HCT116 (cell line): Measurements from ENCODE around the gene RASGEF1C. TPM values are rescaled to one million over a fixed set of nuclear protein-coding genes. Genes with fewer than 3 reads are reported as not detected.

Experiments used
- ATAC-seq: fragments of 200-7000 bp; cut with Tn5 transposase; 2 replicates; pipeline ENCODE4 v1.9.1; 2020; ENCODE audit warnings: mild to moderate bottlenecking, moderate library complexity
- BruUV-seq: library from RNA; stranded (reverse); fragments of 400-500 nt; replicated peaks from 2 replicates; lab custom pipeline; 2021; lab: Mats Ljungman, UMichigan
- CTCF ChIA-PET: fragments of 300-600 bp; sonication (Branson Sonifier 250); formaldehyde crosslinking; loops from one replicate; lab custom pipeline; 2021; ENCODE audit warnings: antibody characterized with exemption; lab: Charles Lee
- POLR2A ChIA-PET: fragments of 300-600, 350-600 bp; sonication (Branson Sonifier 250); formaldehyde crosslinking; loops from one replicate; lab custom pipeline; 2021; ENCODE audit warnings: antibody characterized with exemption; lab: Charles Lee
- RAD21 ChIA-PET, 2 experiments: fragments of 300-600 bp; sonication (Branson Sonifier 250); formaldehyde crosslinking; loops; one replicate each; lab custom pipeline; 2023; ENCODE audit warnings: low total read pairs in 2 of 2; ENCODE audit not compliant: uncharacterized antibody in 2 of 2, unreplicated experiment in 2 of 2, low non-redundant PET in 1 of 2; lab: Charles Lee
- DNase-seq: peaks from one replicate; pipeline ENCODE4 v3.0.0-alpha.2; 2010; ENCODE audit warnings: low read depth, low spot score
- H2AFZ ChIP-seq: fragments of 200-600 bp; shearing (Covaris generic), sonication (generic); 2 replicates; pipeline ENCODE4 v1.6.1; 2017; ENCODE audit warnings: low read depth, mixed run types, mixed read lengths, antibody characterized with exemption, low read length; ENCODE audit not compliant: poor library complexity, severe bottlenecking
- H3K27ac ChIP-seq: 2 replicates; pipeline ENCODE4 v1.5.1; 2012; ENCODE audit warnings: low read depth, low read length
- H3K27me3 ChIP-seq: fragments of 200-600 bp; sonication (generic); 2 replicates; pipeline ENCODE4 v1.6.1; 2016; ENCODE audit warnings: mixed run types, low read length, mixed read lengths; ENCODE audit not compliant: insufficient read depth
- H3K36me3 ChIP-seq, 2 experiments: fragments of 200-500 bp in 1 of 2; fragments of 200-600 bp in 1 of 2; sonication (Bioruptor generic) in 1 of 2; sonication (generic) in 1 of 2; 2 replicates each; pipeline versions ENCODE4 v1.5.1 to v1.6.1; 2014 to 2016; ENCODE audit warnings: low read length in 2 of 2, inconsistent platforms in 1 of 2, mixed read lengths in 1 of 2, mixed run types in 1 of 2; ENCODE audit not compliant: insufficient read depth in 2 of 2, control insufficient read depth in 1 of 2
- H3K4me1 ChIP-seq, 2 experiments: fragments of 200-600 bp in 1 of 2; sonication (generic) in 1 of 2; 2 replicates each; pipeline versions ENCODE4 v1.5.1 to v1.6.1; 2012 to 2017; ENCODE audit warnings: low read length in 2 of 2, inconsistent platforms in 1 of 2, mild to moderate bottlenecking in 1 of 2, mixed read lengths in 1 of 2, mixed run types in 1 of 2, moderate library complexity in 1 of 2; ENCODE audit not compliant: insufficient read depth in 2 of 2, control insufficient read depth in 1 of 2
- H3K4me2 ChIP-seq: fragments of 200-600 bp; sonication (generic); 2 replicates; pipeline ENCODE4 v1.6.1; 2017; ENCODE audit warnings: mixed run types, low read length, mixed read lengths
- H3K4me3 ChIP-seq, 2 experiments: fragments of 200-600 bp in 1 of 2; sonication (generic) in 1 of 2; replicated peaks in 1 of 2; 2 replicates each; pipeline ENCODE4 v1.5.1; 2011 to 2016; ENCODE audit warnings: low read length in 2 of 2, control low read depth in 1 of 2, low read depth in 1 of 2, mild to moderate bottlenecking in 1 of 2, mixed read lengths in 1 of 2, mixed run types in 1 of 2
- H3K79me2 ChIP-seq: fragments of 200-600 bp; sonication (generic); 2 replicates; pipeline ENCODE4 v1.6.1; 2017; ENCODE audit warnings: mild to moderate bottlenecking, mixed run types, low read length, moderate library complexity, mixed read lengths; ENCODE audit not compliant: insufficient read depth
- H3K9ac ChIP-seq: fragments of 200-600 bp; sonication (generic); 2 replicates; pipeline ENCODE4 v1.6.1; 2016; ENCODE audit warnings: low read length, mixed read lengths
- H3K9me2 ChIP-seq: fragments of 200-600 bp; sonication (generic), shearing (Covaris generic); 2 replicates; pipeline ENCODE4 v1.6.1; 2017; ENCODE audit warnings: mixed run types, mild to moderate bottlenecking, moderate library complexity; ENCODE audit not compliant: insufficient read depth
- H3K9me3 ChIP-seq, 2 experiments: fragments of 200-500 bp in 1 of 2; fragments of 200-600 bp in 1 of 2; sonication (Bioruptor generic) in 1 of 2; sonication (generic) in 1 of 2; 2 replicates each; pipeline ENCODE4 v1.6.1; 2014 to 2017; ENCODE audit warnings: low read length in 2 of 2, mixed read lengths in 2 of 2, inconsistent platforms in 1 of 2, low read depth in 1 of 2, mild to moderate bottlenecking in 1 of 2, mixed run types in 1 of 2, moderate library complexity in 1 of 2; ENCODE audit not compliant: control insufficient read depth in 1 of 2, insufficient read depth in 1 of 2
- H4K20me1 ChIP-seq: fragments of 200-600 bp; sonication (generic), shearing (Covaris generic); 2 replicates; pipeline ENCODE4 v1.6.1; 2017; ENCODE audit warnings: mixed run types, mild to moderate bottlenecking, moderate library complexity; ENCODE audit not compliant: insufficient read depth
- CBX3 ChIP-seq: IDR thresholded peaks from 2 replicates; pipeline ENCODE4 v1.6.1; 2012; ENCODE audit warnings: low read depth
- CTCF ChIP-seq, 3 experiments: fragments of 200-600 bp in 1 of 3; sonication (generic) in 1 of 3; IDR thresholded peaks in 2 of 3; conservative IDR thresholded peaks in 1 of 3; 2 replicates each; pipeline ENCODE4 v1.5.1; 2012 to 2017; ENCODE audit warnings: low read depth in 2 of 3, low read length in 2 of 3, antibody characterized with exemption in 1 of 3, borderline replicate concordance in 1 of 3, control low read depth in 1 of 3, mild to moderate bottlenecking in 1 of 3, mixed read lengths in 1 of 3, mixed run types in 1 of 3, moderate library complexity in 1 of 3; ENCODE audit not compliant: insufficient read depth in 1 of 3
- EZH2phosphoT487 ChIP-seq: fragments of 200-600 bp; IDR thresholded peaks from 2 replicates; pipeline ENCODE4 v1.6.1; 2018; ENCODE audit warnings: antibody characterized with exemption, borderline replicate concordance
- JUND ChIP-seq: IDR thresholded peaks from 2 replicates; pipeline ENCODE4 v1.6.1; 2012
- POLR2A ChIP-seq: IDR thresholded peaks from 2 replicates; pipeline ENCODE4 v1.7.0; 2011; ENCODE audit warnings: borderline replicate concordance; ENCODE audit not compliant: insufficient read depth, insufficient read length; ENCODE audit errors: extremely low read depth
- POLR2AphosphoS5 ChIP-seq: IDR thresholded peaks from 2 replicates; pipeline ENCODE4 v1.6.1; 2011; ENCODE audit warnings: mild to moderate bottlenecking, low read depth, low read length, moderate library complexity
- SP1 ChIP-seq: IDR thresholded peaks from 2 replicates; pipeline ENCODE4 v1.6.1; 2012; ENCODE audit warnings: low read depth
- TCF7L2 ChIP-seq: IDR thresholded peaks from 2 replicates; pipeline ENCODE4 v1.7.0; 2011; ENCODE audit warnings: borderline replicate concordance, inconsistent platforms; ENCODE audit not compliant: insufficient read depth, insufficient read length; ENCODE audit errors: extremely low read depth
- YY1 ChIP-seq: IDR thresholded peaks from 2 replicates; pipeline ENCODE4 v1.6.1; 2011; ENCODE audit warnings: low read length, low read depth, moderate library complexity, mild to moderate bottlenecking; ENCODE audit not compliant: insufficient replicate concordance; ENCODE audit errors: extremely low read depth
- ZBTB33 ChIP-seq: IDR thresholded peaks from 2 replicates; pipeline ENCODE4 v1.6.1; 2011; ENCODE audit warnings: mild to moderate bottlenecking, low read length, moderate library complexity; ENCODE audit not compliant: insufficient replicate concordance; ENCODE audit errors: extremely low read depth
- ZFX ChIP-seq: fragments of 450-650 bp; IDR thresholded peaks from 2 replicates; pipeline ENCODE4 v1.6.1; 2017
- ZNF274 ChIP-seq: fragments of 200-500 bp; sonication (Bioruptor generic); IDR thresholded peaks from 2 replicates; pipeline ENCODE4 v1.6.1; 2014; ENCODE audit warnings: mild to moderate bottlenecking, low read depth, low read length, inconsistent platforms
- intact Hi-C: fragments of 100-400 bp; cut with micrococcal nuclease; formaldehyde crosslinking; loops from 2 replicates; pipeline ENCODE4 v1.10.0; 2022
- total RNA-seq: library from RNA; stranded (reverse); gene quantifications from one replicate; pipeline ENCODE4 v1.2.1, GENCODE V29; 2021; ENCODE audit not compliant: unreplicated experiment
- TF ChIP-seq, protein P1 (sequence below): IDR thresholded peaks from 2 replicates; pipeline ENCODE4 v1.6.1; 2012

RASGEF1C gene
- total RNA-seq, 1 experiment from 2014 or later, result 1.2 TPM

DNA sequence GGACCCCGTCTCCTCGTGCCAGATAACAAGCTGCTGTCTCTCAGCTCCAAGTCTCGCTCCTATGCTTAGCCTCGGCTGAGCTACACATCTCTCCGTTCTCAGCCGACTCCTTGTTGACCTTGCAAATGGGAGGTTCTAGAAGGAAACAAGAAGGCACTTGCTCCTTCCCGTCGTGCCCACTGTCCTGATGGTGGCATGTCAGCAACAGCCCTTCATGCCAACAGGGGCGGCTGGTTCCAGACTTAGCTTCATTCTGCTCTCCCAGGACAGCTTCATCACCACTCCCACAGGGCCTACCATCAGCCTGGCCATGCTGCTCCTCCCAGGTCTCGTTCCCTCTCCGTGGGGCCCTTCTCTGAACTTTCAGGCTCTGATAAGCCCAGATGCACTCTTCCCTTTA, 13.0 kb upstream of the RASGEF1C start:
- intact Hi-C loops, result no loop called here
- ChIA-PET CTCF (no interaction called here), POLR2A (no interaction called here), RAD21 (no interaction called here)
- no peaks in the 10 kb centered on the region for H3K36me3 ChIP-seq
- H3K9me3 ChIP-seq, result no peaks in the 10 kb centered on the region
- H3K4me2 ChIP-seq, result no peak overlapping the region
- no peak overlapping the region for H3K4me3 ChIP-seq
- no peak for DNase-seq
- H3K4me1 ChIP-seq, result no peaks in the 10 kb centered on the region
- TF ChIP-seq ZFX (no peak), ZNF274 (no peak), YY1 (no peak), POLR2AphosphoS5 (no peak), CTCF (IDR thresholded peaks at IDR 0.05 in 2 of 3, conservative IDR thresholded peaks at IDR 0.05 in 1 of 3; ENCODE audit: borderline replicate concordance in 1 of 3, insufficient read depth in 1 of 3, low read depth in 2 of 3, low read length in 2 of 3) (no peak), EZH2phosphoT487 (no peak), ZBTB33 (no peak), JUND (no peak), POLR2A (no peak), TCF7L2 (no peak), SP1 (no peak), CBX3 (no peak)
- TF ChIP-seq, protein P1, sequence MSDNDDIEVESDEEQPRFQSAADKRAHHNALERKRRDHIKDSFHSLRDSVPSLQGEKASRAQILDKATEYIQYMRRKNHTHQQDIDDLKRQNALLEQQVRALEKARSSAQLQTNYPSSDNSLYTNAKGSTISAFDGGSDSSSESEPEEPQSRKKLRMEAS, result no peak
- no peaks in the 10 kb centered on the region for H3K79me2 ChIP-seq
- no peak overlapping the region for H3K27ac ChIP-seq
- H3K9me2 ChIP-seq, result no peaks in the 10 kb centered on the region
- no peak for ATAC-seq
- no TSS peak for BruUV-seq
- no peaks in the 10 kb centered on the region for H4K20me1 ChIP-seq
- H2AFZ ChIP-seq, result no peak overlapping the region
- H3K9ac ChIP-seq, result no peak overlapping the region
- H3K27me3 ChIP-seq, result no peaks in the 10 kb centered on the region
